ENCODE measurements around the gene FXYD4.

Gene FXYD4

GRCh38 chr10:43354879-43355380, 16.5 kb upstream of the FXYD4 start:
- Histone ChIP-seq H3K4me3 (ENCODE audit: low read depth, low read length) (no peak overlapping the region), H3K36me3 (ENCODE audit: insufficient read depth, low read length) (no peaks in the 10 kb centered on the region), H3K79me2 (ENCODE audit: control insufficient read depth, insufficient read depth, low read length, unreplicated experiment) (no peaks in the 10 kb centered on the region), H3K4me1 (ENCODE audit: control insufficient read depth, insufficient read depth, low read length, unreplicated experiment) (peaks cover 14% of the 10 kb centered on the region), H2AFZ (ENCODE audit: low read length, unreplicated experiment) (no peak overlapping the region), H3K27me3 (ENCODE audit: insufficient read depth, low read length) (no peaks in the 10 kb centered on the region), H3K27ac (ENCODE audit: low read depth, low read length) (no peak overlapping the region)

DNA sequence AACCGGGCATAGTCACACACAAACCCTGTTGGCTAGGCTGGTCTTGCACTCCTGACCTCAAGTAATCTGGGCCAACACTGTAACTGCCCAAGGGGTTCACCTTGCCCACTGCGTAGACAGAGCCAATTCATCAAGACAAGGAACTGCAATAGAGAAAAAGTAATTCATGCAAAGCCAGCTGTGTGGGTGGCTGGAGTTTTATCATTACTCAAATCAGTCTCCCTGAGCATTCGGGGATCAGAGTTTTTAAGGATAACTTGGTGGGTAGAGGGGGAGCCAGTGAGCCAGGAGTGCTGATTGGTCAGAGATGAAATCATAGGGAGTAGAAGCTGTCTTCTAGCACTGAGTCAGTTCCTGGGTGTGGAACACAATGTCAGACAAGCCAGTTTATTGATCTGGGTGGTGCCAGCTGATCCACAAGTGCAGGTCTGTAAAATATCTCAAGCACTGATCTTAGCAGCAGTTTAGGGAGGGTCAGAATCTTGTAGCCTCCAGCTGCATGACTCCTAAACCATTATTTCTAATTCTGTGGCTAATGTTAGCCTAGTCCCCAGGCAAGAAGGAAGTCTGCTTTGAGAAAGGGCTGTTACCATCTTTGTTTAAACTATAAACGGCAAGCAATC, 15.6 kb upstream of the FXYD4 start:
- Histone ChIP-seq H3K27me3 (ENCODE audit: insufficient read depth, low read length) (no peaks in the 10 kb centered on the region), H3K4me1 (ENCODE audit: control insufficient read depth, insufficient read depth, low read length, unreplicated experiment) (peaks cover 14% of the 10 kb centered on the region), H3K27ac (ENCODE audit: low read depth, low read length) (no peak overlapping the region), H2AFZ (ENCODE audit: low read length, unreplicated experiment) (peak overlapping the region; percentile 4), H3K36me3 (ENCODE audit: insufficient read depth, low read length) (no peaks in the 10 kb centered on the region), H3K4me3 (ENCODE audit: low read depth, low read length) (no peak overlapping the region), H3K79me2 (ENCODE audit: control insufficient read depth, insufficient read depth, low read length, unreplicated experiment) (no peaks in the 10 kb centered on the region)

GRCh38 chr10:43360086-43360485, 11.3 kb upstream of the FXYD4 start:
- no peaks in the 10 kb centered on the region for H3K27me3 ChIP-seq (ENCODE audit: insufficient read depth, low read length)
- H3K79me2 ChIP-seq (ENCODE audit: control insufficient read depth, insufficient read depth, low read length, unreplicated experiment), result no peaks in the 10 kb centered on the region
- H3K4me3 ChIP-seq (ENCODE audit: low read depth, low read length), result no peak overlapping the region
- H3K27ac ChIP-seq (ENCODE audit: low read depth, low read length), result no peak overlapping the region
- H2AFZ ChIP-seq (ENCODE audit: low read length, unreplicated experiment), result no peak overlapping the region
- peaks cover 8% of the 10 kb centered on the region for H3K4me1 ChIP-seq (ENCODE audit: control insufficient read depth, insufficient read depth, low read length, unreplicated experiment)
- no peaks in the 10 kb centered on the region for H3K36me3 ChIP-seq (ENCODE audit: insufficient read depth, low read length)

GRCh38 chr10:43361547-43362190, 9.8 kb upstream of the FXYD4 start:
- no peaks in the 10 kb centered on the region for H3K27me3 ChIP-seq (ENCODE audit: insufficient read depth, low read length)
- no peak overlapping the region for H3K27ac ChIP-seq (ENCODE audit: low read depth, low read length)
- no peaks in the 10 kb centered on the region for H3K36me3 ChIP-seq (ENCODE audit: insufficient read depth, low read length)
- no peaks in the 10 kb centered on the region for H3K4me1 ChIP-seq (ENCODE audit: control insufficient read depth, insufficient read depth, low read length, unreplicated experiment)
- H2AFZ ChIP-seq (ENCODE audit: low read length, unreplicated experiment), result peak overlapping the region; percentile 52
- no peaks in the 10 kb centered on the region for H3K79me2 ChIP-seq (ENCODE audit: control insufficient read depth, insufficient read depth, low read length, unreplicated experiment)
- H3K4me3 ChIP-seq (ENCODE audit: low read depth, low read length), result peak overlapping the region; percentile 68

DNA sequence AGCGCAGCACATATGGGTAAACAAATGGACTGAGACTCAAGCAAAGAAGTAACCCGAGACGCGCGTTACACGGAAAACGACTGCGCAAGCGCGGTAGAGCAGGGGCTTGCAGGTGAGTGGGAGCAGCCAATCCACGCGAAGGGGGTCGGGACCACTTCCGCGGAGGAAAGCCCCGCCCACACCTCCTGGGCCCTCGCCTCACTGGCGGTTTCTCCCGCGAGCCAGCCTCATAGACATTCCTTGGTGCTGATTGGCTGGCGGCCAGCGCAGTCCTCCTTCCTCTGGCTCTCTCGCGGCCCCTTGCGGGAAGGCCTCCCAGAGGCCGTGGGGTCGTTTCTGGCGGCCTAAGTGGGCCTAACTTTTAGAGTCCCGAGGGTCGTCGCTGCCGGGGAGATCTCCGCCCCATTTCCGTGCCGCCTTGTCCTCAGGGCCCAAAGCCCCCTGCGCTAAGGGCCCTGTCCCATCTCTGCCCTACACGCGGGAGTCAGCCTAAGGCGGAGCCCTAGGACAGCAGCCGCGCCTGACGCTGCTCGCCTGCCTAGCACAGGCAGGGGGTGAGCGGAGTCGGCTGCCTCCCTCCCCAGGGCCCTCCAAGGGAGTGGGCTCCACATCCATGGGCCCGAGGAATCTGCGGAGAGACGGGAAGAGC, 9.1 kb upstream of the FXYD4 start:
- H2AFZ ChIP-seq (ENCODE audit: low read length, unreplicated experiment), result peak overlapping the region; percentile 52
- H3K27ac ChIP-seq (ENCODE audit: low read depth, low read length), result no peak overlapping the region
- peak overlapping the region; percentile 68 for H3K4me3 ChIP-seq (ENCODE audit: low read depth, low read length)
- no peaks in the 10 kb centered on the region for H3K4me1 ChIP-seq (ENCODE audit: control insufficient read depth, insufficient read depth, low read length, unreplicated experiment)
- H3K36me3 ChIP-seq (ENCODE audit: insufficient read depth, low read length), result no peaks in the 10 kb centered on the region
- no peaks in the 10 kb centered on the region for H3K27me3 ChIP-seq (ENCODE audit: insufficient read depth, low read length)
- H3K79me2 ChIP-seq (ENCODE audit: control insufficient read depth, insufficient read depth, low read length, unreplicated experiment), result no peaks in the 10 kb centered on the region

DNA sequence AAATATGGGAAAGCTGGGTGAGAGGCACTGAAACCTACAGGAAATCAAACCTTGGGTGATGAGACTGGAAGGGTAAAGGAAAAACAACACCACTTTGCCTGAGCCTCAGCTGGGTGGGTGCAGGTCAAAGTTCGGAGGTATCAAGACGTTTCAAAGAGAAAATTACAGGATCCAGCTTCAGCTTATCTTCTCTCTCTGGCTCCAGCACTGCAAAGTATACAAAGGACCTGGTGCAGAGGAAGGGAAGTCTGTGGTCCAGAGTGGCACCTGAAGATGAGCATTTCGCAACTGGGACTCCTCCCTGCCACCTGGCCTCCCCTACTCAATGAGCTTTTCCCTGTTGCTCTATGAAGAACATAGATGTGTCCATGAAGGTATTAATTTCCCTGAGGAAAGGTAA, 6.4 kb upstream of the FXYD4 start:
- Histone ChIP-seq H2AFZ (ENCODE audit: low read length, unreplicated experiment) (no peak overlapping the region), H3K27ac (ENCODE audit: low read depth, low read length) (no peak overlapping the region), H3K4me3 (ENCODE audit: low read depth, low read length) (no peak overlapping the region), H3K4me1 (ENCODE audit: control insufficient read depth, insufficient read depth, low read length, unreplicated experiment) (no peaks in the 10 kb centered on the region), H3K79me2 (ENCODE audit: control insufficient read depth, insufficient read depth, low read length, unreplicated experiment) (no peaks in the 10 kb centered on the region), H3K36me3 (ENCODE audit: insufficient read depth, low read length) (no peaks in the 10 kb centered on the region), H3K27me3 (ENCODE audit: insufficient read depth, low read length) (no peaks in the 10 kb centered on the region)

DNA sequence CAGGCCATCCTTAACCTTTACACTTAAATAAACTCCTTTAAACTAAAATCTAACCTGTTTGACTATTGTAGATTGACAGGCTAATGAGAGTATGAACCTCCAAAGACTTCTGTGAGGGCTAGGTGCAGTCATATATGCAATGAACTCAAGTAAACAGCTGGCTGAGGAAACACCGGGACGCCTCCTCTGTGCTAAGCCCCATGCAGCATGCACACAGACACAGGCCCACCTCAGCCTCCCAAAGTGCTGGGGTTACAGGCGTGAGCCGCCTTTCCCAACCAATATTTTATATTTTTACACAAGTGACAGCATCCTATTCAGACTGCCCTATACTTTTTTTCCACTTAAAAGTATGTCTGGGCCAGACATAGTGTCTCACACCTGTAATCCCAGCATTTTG, 1.5 kb upstream of the FXYD4 start:
- Histone ChIP-seq H2AFZ (ENCODE audit: low read length, unreplicated experiment) (no peak overlapping the region), H3K4me1 (ENCODE audit: control insufficient read depth, insufficient read depth, low read length, unreplicated experiment) (no peaks in the 10 kb centered on the region), H3K79me2 (ENCODE audit: control insufficient read depth, insufficient read depth, low read length, unreplicated experiment) (no peaks in the 10 kb centered on the region), H3K27me3 (ENCODE audit: insufficient read depth, low read length) (no peaks in the 10 kb centered on the region), H3K27ac (ENCODE audit: low read depth, low read length) (no peak overlapping the region), H3K4me3 (ENCODE audit: low read depth, low read length) (no peak overlapping the region), H3K36me3 (ENCODE audit: insufficient read depth, low read length) (no peaks in the 10 kb centered on the region)

GRCh38 chr10:43370671-43371215, 693 bp upstream of the FXYD4 start:
- H3K36me3 ChIP-seq (ENCODE audit: insufficient read depth, low read length), result no peaks in the 10 kb centered on the region
- H3K79me2 ChIP-seq (ENCODE audit: control insufficient read depth, insufficient read depth, low read length, unreplicated experiment), result no peaks in the 10 kb centered on the region
- H3K27ac ChIP-seq (ENCODE audit: low read depth, low read length), result no peak overlapping the region
- no peaks in the 10 kb centered on the region for H3K4me1 ChIP-seq (ENCODE audit: control insufficient read depth, insufficient read depth, low read length, unreplicated experiment)
- H3K4me3 ChIP-seq (ENCODE audit: low read depth, low read length), result no peak overlapping the region
- H2AFZ ChIP-seq (ENCODE audit: low read length, unreplicated experiment), result no peak overlapping the region
- no peaks in the 10 kb centered on the region for H3K27me3 ChIP-seq (ENCODE audit: insufficient read depth, low read length)

GRCh38 chr10:43372765-43373361, 1.4 kb downstream of the FXYD4 start:
- Histone ChIP-seq H3K4me3 (ENCODE audit: low read depth, low read length) (no peak overlapping the region), H3K4me1 (ENCODE audit: control insufficient read depth, insufficient read depth, low read length, unreplicated experiment) (no peaks in the 10 kb centered on the region), H3K79me2 (ENCODE audit: control insufficient read depth, insufficient read depth, low read length, unreplicated experiment) (no peaks in the 10 kb centered on the region), H3K27me3 (ENCODE audit: insufficient read depth, low read length) (no peaks in the 10 kb centered on the region), H3K36me3 (ENCODE audit: insufficient read depth, low read length) (no peaks in the 10 kb centered on the region), H2AFZ (ENCODE audit: low read length, unreplicated experiment) (no peak overlapping the region), H3K27ac (ENCODE audit: low read depth, low read length) (no peak overlapping the region)

GRCh38 chr10:43373461-43373860, 2.0 kb downstream of the FXYD4 start:
- H3K27ac ChIP-seq (ENCODE audit: low read depth, low read length), result no peak overlapping the region
- H3K27me3 ChIP-seq (ENCODE audit: insufficient read depth, low read length), result no peaks in the 10 kb centered on the region
- H2AFZ ChIP-seq (ENCODE audit: low read length, unreplicated experiment), result no peak overlapping the region
- H3K4me3 ChIP-seq (ENCODE audit: low read depth, low read length), result no peak overlapping the region
- no peaks in the 10 kb centered on the region for H3K4me1 ChIP-seq (ENCODE audit: control insufficient read depth, insufficient read depth, low read length, unreplicated experiment)
- H3K36me3 ChIP-seq (ENCODE audit: insufficient read depth, low read length), result no peaks in the 10 kb centered on the region
- no peaks in the 10 kb centered on the region for H3K79me2 ChIP-seq (ENCODE audit: control insufficient read depth, insufficient read depth, low read length, unreplicated experiment)

All from ACC112 (cell line).